Ishikawa (cell line): Measurements from ENCODE around the gene CARMIL1.

Source experiments
- CEBPB ChIP-seq: IDR thresholded peaks from 2 replicates; pipeline ENCODE4 v1.6.1; 2012
- CREB1 ChIP-seq: IDR thresholded peaks from 2 replicates; pipeline ENCODE4 v1.6.1; 2012; ENCODE audit warnings: low read depth
- EGR1 ChIP-seq: IDR thresholded peaks from 2 replicates; pipeline ENCODE4 v1.6.1; 2012
- EP300 ChIP-seq: IDR thresholded peaks from 2 replicates; pipeline ENCODE4 v1.6.1; 2012; ENCODE audit warnings: borderline replicate concordance
- FOXM1 ChIP-seq: IDR thresholded peaks from 2 replicates; pipeline ENCODE4 v1.6.1; 2012; ENCODE audit warnings: low read depth, borderline replicate concordance
- MAX ChIP-seq: IDR thresholded peaks from 2 replicates; pipeline ENCODE4 v1.6.1; 2012
- NFIC ChIP-seq: IDR thresholded peaks from 2 replicates; pipeline ENCODE4 v1.6.1; 2012
- RAD21 ChIP-seq: IDR thresholded peaks from 2 replicates; pipeline ENCODE4 v1.6.1; 2012; ENCODE audit warnings: low read depth
- TAF1 ChIP-seq: IDR thresholded peaks from 2 replicates; pipeline ENCODE4 v1.6.1; 2012; ENCODE audit warnings: low read depth, mild to moderate bottlenecking
- TCF12 ChIP-seq: IDR thresholded peaks from 2 replicates; pipeline ENCODE4 v1.6.1; 2012; ENCODE audit warnings: low read depth
- TEAD4 ChIP-seq: IDR thresholded peaks from 2 replicates; pipeline ENCODE4 v1.6.1; 2012
- YY1 ChIP-seq: IDR thresholded peaks from 2 replicates; pipeline ENCODE4 v1.6.1; 2012; ENCODE audit warnings: low read depth
- ZBTB7A ChIP-seq: IDR thresholded peaks from 2 replicates; pipeline ENCODE4 v1.6.1; 2012; ENCODE audit warnings: low read depth
- TF ChIP-seq, protein P1 (sequence below): IDR thresholded peaks from 2 replicates; pipeline ENCODE4 v1.6.1; 2012
- TF ChIP-seq, protein P2 (sequence below): IDR thresholded peaks from 2 replicates; pipeline ENCODE4 v1.6.1; 2012; ENCODE audit warnings: low read depth, mild to moderate bottlenecking

The CARMIL1 gene

GRCh38 chr6:25257686-25258348 lies 21.4 kb upstream of the CARMIL1 start:
- TF ChIP-seq CEBPB (no peak), TEAD4 (no peak), EGR1 (no peak), FOXM1 (no peak)
- TF ChIP-seq, protein P1, sequence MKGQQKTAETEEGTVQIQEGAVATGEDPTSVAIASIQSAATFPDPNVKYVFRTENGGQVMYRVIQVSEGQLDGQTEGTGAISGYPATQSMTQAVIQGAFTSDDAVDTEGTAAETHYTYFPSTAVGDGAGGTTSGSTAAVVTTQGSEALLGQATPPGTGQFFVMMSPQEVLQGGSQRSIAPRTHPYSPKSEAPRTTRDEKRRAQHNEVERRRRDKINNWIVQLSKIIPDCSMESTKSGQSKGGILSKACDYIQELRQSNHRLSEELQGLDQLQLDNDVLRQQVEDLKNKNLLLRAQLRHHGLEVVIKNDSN, result no peak

DNA sequence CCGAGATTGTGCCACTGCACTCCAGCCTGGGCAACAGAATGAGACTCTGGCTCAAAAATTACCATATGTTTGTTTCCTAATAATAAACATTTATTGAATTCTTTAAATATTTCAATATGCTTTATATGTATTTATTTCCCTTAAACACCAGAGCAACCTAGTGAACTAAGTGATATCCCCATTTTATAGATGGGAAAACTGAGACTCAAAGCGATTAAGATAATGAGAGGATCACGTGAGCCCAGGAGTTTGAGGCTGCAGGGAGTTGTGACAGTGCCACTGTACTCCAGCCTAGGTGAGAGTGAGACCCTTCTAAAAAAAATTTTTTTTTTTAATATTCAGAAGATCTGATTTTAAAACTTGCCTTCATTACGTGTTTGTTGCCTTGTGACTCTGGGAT lies 19.4 kb upstream of the CARMIL1 start:
- no peak for TF ChIP-seq TCF12
- TF ChIP-seq ZBTB7A, result no peak
- TF ChIP-seq MAX, result no peak
- TF ChIP-seq, protein P2, sequence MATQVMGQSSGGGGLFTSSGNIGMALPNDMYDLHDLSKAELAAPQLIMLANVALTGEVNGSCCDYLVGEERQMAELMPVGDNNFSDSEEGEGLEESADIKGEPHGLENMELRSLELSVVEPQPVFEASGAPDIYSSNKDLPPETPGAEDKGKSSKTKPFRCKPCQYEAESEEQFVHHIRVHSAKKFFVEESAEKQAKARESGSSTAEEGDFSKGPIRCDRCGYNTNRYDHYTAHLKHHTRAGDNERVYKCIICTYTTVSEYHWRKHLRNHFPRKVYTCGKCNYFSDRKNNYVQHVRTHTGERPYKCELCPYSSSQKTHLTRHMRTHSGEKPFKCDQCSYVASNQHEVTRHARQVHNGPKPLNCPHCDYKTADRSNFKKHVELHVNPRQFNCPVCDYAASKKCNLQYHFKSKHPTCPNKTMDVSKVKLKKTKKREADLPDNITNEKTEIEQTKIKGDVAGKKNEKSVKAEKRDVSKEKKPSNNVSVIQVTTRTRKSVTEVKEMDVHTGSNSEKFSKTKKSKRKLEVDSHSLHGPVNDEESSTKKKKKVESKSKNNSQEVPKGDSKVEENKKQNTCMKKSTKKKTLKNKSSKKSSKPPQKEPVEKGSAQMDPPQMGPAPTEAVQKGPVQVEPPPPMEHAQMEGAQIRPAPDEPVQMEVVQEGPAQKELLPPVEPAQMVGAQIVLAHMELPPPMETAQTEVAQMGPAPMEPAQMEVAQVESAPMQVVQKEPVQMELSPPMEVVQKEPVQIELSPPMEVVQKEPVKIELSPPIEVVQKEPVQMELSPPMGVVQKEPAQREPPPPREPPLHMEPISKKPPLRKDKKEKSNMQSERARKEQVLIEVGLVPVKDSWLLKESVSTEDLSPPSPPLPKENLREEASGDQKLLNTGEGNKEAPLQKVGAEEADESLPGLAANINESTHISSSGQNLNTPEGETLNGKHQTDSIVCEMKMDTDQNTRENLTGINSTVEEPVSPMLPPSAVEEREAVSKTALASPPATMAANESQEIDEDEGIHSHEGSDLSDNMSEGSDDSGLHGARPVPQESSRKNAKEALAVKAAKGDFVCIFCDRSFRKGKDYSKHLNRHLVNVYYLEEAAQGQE, result no peak
- TF ChIP-seq CREB1, result no peak
- no peak for TF ChIP-seq EGR1
- TF ChIP-seq FOXM1, result no peak
- TF ChIP-seq TAF1, result no peak
- TF ChIP-seq NFIC, result no peak
- TF ChIP-seq CEBPB, result no peak
- no peak for TF ChIP-seq YY1

DNA sequence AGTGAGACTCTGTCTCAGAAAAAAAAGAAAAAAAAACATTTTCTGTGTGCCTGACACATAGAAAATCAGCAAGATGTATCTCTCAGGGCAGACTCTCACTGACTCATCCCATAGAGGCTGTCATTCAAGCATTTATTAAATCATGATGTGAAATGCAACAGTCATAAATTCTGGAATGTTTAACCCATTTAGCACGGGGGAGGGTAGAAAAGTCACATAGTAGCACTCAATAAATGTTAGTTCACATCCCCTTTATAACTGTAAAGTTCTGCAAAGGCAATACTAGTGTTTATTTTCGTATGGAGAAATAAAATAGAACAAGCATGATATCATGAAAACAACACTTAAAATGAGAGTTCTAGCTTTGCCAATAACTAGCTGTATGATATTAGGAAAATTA lies 15.5 kb upstream of the CARMIL1 start:
- TF ChIP-seq FOXM1, result no peak
- TF ChIP-seq, protein P1, result no peak
- TF ChIP-seq RAD21, result no peak
- no peak for TF ChIP-seq CEBPB
- TF ChIP-seq ZBTB7A, result no peak
- no peak for TF ChIP-seq NFIC
- no peak for TF ChIP-seq TAF1
- TF ChIP-seq EP300, result no peak
- TF ChIP-seq TCF12, result no peak
- no peak for TF ChIP-seq YY1
- TF ChIP-seq MAX, result no peak
- TF ChIP-seq TEAD4, result no peak
- no peak for TF ChIP-seq CREB1
- TF ChIP-seq EGR1, result no peak
- TF ChIP-seq, protein P2, result no peak

- TF ChIP-seq CEBPB (no peak), EP300 (no peak), CREB1 (no peak), YY1 (no peak), TEAD4 (no peak), EGR1 (no peak), TAF1 (no peak), NFIC (no peak), ZBTB7A (no peak)
- TF ChIP-seq, protein P2, result no peak
These were observed 12.6 kb upstream of the CARMIL1 start for GRCh38 chr6:25266456-25267100.
